Measurements from ENCODE around the gene KRT78. TPM values are rescaled to one million over a fixed set of nuclear protein-coding genes. Genes with fewer than 3 reads are reported as not detected.

The KRT78 gene
- total and polyA plus RNA-seq, 2 of the 13 experiments (the other 11 are each of a cell fraction or from before 2014, with no cell fraction given): not detected

DNA sequence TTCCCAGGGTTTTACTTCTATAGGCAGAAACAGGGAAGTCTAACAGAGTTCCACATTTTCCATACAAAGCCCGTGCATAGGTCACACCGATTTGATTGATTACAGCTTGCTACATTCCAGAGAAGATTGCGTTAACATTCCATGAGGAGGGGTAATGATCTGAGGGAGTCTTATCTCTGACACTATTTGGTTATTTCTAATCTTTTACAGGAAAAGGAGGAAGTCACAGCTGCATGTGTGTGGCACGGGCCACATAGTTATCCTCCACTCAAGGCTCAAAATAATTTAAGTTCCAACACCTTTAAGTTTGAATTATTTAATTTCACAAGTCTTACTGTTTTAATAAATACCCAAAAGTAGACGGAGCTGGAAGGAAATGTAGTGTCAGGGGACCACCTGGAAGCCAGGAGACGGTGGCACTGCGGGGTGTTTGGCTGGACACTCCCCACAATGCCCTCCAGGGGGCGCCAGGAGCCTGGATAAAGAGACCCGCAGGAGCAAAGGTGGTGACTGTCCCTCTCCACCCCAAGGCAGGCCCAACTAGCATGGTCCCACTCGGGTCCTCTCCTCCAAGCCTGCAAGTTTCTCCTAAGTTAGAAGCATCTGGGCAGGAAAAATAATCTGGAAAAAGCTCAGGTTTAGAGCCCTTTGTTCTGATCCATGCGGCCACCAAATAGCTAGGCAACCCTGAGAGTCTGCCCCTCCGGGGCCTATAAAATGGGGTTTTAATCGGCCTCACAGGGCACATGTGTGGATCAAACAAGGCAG, 35.9 kb upstream of the KRT78 start (continued):
- TF ChIP-seq, protein P1, sequence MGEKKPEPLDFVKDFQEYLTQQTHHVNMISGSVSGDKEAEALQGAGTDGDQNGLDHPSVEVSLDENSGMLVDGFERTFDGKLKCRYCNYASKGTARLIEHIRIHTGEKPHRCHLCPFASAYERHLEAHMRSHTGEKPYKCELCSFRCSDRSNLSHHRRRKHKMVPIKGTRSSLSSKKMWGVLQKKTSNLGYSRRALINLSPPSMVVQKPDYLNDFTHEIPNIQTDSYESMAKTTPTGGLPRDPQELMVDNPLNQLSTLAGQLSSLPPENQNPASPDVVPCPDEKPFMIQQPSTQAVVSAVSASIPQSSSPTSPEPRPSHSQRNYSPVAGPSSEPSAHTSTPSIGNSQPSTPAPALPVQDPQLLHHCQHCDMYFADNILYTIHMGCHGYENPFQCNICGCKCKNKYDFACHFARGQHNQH (CRISPR knock-in tag; IDR thresholded peaks at IDR 0.05): no peak; the same call in 1 of the 2 replicates
- TF ChIP-seq, protein P2, sequence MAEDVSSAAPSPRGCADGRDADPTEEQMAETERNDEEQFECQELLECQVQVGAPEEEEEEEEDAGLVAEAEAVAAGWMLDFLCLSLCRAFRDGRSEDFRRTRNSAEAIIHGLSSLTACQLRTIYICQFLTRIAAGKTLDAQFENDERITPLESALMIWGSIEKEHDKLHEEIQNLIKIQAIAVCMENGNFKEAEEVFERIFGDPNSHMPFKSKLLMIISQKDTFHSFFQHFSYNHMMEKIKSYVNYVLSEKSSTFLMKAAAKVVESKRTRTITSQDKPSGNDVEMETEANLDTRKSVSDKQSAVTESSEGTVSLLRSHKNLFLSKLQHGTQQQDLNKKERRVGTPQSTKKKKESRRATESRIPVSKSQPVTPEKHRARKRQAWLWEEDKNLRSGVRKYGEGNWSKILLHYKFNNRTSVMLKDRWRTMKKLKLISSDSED (CRISPR knock-in tag; IDR thresholded peaks at IDR 0.05): no peak
- TF ChIP-seq DMAP1 (CRISPR knock-in tag; IDR thresholded peaks at IDR 0.05) (no peak), MIER2 (CRISPR knock-in tag; IDR thresholded peaks at IDR 0.05) (peak; percentile 43; the same call in 1 of the 2 replicates), ZNF605 (CRISPR knock-in tag; IDR thresholded peaks at IDR 0.05) (no peak), STAT5B (CRISPR knock-in tag; IDR thresholded peaks at IDR 0.05) (no peak), TCF12 (IDR thresholded peaks at IDR 0.05) (no peak), TCF12 (CRISPR knock-in tag; IDR thresholded peaks at IDR 0.05) (no peak), IKZF4 (CRISPR knock-in tag; IDR thresholded peaks at IDR 0.05; ENCODE audit: borderline replicate concordance, low read depth, not compliant biosample characterization) (no peak), CENPT (CRISPR knock-in tag; IDR thresholded peaks at IDR 0.05; ENCODE audit: low read depth) (no peak), TOE1 (CRISPR knock-in tag; IDR thresholded peaks at IDR 0.05) (no peak), SRY (CRISPR knock-in tag; IDR thresholded peaks at IDR 0.05) (no peak), HMG20A (CRISPR knock-in tag; IDR thresholded peaks at IDR 0.05; ENCODE audit: borderline replicate concordance) (peak; percentile 63; the same call in 1 of the 2 replicates), EP300 (IDR thresholded peaks at IDR 0.05; ENCODE audit: low read depth in 2 of 2, low read length in 2 of 2) (peak; percentile 65 to 93; a peak in 2 of 4 replicates), EP300 (CRISPR knock-in tag; IDR thresholded peaks at IDR 0.05; ENCODE audit: borderline replicate concordance) (peak; percentile 91), ZNF225 (CRISPR knock-in tag; IDR thresholded peaks at IDR 0.05) (no peak), ZNF296 (CRISPR knock-in tag; conservative IDR thresholded peaks at IDR 0.05) (no peak), ZNF749 (CRISPR knock-in tag; IDR thresholded peaks at IDR 0.05; ENCODE audit: borderline replicate concordance) (no peak), SOX6 (IDR thresholded peaks at IDR 0.05) (no peak), SOX6 (CRISPR knock-in tag; IDR thresholded peaks at IDR 0.05) (peak; percentile 89), MTA3 (CRISPR knock-in tag; IDR thresholded peaks at IDR 0.05) (no peak)
- TF ChIP-seq, protein P3, sequence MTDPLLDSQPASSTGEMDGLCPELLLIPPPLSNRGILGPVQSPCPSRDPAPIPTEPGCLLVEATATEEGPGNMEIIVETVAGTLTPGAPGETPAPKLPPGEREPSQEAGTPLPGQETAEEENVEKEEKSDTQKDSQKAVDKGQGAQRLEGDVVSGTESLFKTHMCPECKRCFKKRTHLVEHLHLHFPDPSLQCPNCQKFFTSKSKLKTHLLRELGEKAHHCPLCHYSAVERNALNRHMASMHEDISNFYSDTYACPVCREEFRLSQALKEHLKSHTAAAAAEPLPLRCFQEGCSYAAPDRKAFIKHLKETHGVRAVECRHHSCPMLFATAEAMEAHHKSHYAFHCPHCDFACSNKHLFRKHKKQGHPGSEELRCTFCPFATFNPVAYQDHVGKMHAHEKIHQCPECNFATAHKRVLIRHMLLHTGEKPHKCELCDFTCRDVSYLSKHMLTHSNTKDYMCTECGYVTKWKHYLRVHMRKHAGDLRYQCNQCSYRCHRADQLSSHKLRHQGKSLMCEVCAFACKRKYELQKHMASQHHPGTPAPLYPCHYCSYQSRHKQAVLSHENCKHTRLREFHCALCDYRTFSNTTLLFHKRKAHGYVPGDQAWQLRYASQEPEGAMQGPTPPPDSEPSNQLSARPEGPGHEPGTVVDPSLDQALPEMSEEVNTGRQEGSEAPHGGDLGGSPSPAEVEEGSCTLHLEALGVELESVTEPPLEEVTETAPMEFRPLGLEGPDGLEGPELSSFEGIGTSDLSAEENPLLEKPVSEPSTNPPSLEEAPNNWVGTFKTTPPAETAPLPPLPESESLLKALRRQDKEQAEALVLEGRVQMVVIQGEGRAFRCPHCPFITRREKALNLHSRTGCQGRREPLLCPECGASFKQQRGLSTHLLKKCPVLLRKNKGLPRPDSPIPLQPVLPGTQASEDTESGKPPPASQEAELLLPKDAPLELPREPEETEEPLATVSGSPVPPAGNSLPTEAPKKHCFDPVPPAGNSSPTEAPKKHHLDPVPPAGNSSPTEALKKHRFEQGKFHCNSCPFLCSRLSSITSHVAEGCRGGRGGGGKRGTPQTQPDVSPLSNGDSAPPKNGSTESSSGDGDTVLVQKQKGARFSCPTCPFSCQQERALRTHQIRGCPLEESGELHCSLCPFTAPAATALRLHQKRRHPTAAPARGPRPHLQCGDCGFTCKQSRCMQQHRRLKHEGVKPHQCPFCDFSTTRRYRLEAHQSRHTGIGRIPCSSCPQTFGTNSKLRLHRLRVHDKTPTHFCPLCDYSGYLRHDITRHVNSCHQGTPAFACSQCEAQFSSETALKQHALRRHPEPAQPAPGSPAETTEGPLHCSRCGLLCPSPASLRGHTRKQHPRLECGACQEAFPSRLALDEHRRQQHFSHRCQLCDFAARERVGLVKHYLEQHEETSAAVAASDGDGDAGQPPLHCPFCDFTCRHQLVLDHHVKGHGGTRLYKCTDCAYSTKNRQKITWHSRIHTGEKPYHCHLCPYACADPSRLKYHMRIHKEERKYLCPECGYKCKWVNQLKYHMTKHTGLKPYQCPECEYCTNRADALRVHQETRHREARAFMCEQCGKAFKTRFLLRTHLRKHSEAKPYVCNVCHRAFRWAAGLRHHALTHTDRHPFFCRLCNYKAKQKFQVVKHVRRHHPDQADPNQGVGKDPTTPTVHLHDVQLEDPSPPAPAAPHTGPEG (CRISPR knock-in tag; IDR thresholded peaks at IDR 0.05): no peak
